ENCODE data around the gene SIGMAR1.
"Not testable (repeated sequence)": the region's sequence is repeated elsewhere in the genome, so short reads cannot be mapped to it uniquely, and the experiment has no call there.

SIGMAR1 gene

DNA sequence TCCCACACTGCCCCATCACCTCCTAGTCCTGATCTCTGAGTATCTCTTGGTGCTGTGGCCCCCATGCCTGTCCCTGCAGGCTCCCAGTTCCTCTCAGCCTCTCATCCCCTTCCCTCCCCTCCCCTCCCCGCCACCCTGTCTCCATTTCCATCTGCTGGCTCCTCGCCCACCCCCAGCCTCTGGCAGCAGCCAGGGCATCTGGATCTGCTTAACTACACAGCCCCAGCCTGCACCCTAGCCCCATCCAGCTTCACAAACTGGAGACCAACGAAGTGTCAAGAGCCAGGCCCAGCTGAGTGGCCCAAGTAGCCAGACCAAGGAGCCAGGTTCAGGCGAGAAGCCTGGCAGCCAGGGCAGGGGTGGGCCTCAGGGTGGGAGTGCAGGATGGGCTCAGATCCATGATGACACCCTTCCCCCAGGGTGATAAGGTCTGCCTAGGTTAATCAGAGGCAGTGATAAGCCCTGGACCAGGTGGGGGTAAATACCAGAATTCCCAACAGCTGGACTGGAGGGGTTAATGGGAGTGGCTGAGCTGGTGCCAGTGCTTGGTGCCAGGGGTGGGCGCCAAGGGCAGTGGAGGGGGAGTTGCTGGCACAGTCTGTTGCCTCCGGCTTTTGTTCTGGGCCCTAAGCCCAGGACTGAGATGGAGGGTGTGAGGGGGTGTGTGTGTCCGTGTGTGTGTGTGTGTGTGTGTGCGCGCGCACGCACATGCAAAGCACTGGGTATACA lies 16.9 kb upstream of the SIGMAR1 start:
- DNase-seq = no peak

DNA sequence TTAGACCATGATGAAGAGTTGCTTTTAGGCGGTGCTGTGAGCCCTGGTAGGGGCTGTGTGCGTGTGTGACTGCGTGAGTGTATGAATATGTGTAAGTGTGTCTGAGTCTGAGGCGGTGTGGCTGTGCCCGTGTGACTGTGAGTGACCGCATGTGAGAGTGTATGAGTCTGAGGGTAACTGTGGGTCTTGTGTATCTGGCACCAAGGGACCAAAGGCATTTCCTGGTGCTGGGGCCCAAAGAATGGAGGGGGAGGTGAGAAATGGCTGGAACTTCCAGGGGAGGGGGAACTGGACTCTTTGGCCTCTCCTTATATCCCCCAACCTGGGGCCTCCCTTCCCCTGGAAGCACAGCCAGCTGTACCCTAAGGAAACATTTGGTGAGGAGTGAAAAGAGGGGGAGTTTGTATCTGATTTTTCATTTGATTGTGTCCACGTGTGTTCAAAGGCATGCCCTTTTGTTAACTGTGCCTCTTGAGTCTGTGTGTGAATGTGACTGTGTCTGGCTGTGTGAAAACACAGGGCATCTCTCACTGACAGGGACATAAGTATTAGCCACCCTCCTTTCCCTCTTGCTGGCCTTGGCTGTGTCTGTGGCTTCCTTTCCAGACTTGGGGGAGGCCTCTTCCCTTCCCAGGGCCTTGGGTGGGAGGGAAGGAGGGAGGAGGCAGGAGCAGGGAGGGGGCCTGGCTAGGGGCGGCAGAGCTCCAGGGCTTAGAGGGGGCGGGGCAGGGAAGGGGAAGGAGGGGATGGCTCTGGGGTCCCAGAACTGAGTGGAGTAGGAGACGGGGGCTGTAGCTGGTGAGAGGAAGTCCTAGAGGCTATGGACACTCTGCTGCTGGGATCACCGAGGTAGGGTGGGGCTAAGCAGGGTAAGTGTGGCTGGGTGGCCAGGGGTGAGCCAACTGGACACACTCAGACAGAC lies 15.8 kb upstream of the SIGMAR1 start:
- no peak for DNase-seq

DNA sequence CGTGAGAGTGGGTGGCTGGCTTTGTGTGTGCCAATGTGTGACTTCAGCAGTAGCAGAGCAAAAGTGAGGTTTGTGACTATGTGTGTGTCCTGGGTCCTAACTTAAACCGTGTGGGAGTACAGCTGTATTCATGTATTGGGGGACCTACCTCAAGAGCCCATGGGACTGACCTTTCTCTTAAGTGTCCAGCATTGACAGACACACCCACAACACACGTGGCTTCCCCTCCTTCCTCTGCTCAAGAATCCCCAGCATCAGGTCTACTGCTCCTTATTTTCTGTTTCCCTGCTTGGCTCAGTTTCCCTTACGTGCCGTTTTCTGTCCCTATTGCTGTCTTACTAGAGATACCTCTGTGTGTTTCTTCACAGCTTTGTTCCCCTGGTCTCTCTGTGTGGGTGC lies 15.0 kb upstream of the SIGMAR1 start:
- DNase-seq = no peak

GRCh38 chr9:34651876-34652601 lies 14.5 kb upstream of the SIGMAR1 start, which contains the start of gene IL11RA:
TSS of gene IL11RA (plus strand) at chr9:34652185. CDS start at chr9:34655218, 3,033 bp downstream.
- peak; percentile 38 to 65 for DNase-seq

DNA sequence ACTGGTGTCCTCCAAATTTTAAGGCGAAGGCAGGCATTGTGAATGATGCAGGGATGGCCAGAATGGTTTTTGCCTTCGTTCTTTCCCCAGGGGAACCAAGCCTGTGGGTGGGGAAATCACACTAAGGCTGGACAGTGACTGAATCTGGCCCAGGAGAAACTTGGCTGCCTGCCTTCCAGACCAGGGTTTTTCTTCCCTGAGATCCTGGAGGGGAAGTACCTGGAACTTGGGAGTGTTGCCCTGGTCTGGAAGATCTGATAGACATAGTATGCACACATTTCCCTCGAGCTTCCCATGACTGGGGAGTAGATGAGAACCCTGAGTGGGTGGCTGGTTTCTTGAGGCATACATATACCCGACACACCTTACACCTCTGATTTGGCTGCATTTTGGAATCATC lies 13.7 kb upstream of the SIGMAR1 start:
- no peak for DNase-seq

DNA sequence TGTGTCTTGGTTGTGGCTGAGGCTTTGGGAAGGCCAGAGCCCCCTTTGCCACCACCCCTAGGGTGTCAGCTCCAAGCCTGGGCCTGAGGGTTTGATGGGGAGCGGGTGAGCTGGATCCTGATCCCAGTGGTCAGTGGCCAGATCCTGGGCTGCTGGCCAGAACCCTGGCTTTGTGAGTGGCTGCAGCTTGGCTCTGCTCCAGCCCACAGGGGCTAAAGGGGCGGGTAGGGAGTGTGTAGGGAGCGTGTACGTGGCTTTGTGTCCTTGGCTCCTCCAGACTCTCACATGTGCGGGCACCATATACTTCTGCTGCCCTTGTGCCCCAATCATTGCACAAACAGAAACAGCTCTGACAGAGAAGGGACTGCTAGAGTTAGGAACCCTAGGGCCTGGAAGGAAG lies 13.2 kb upstream of the SIGMAR1 start:
- no peak for DNase-seq

DNA sequence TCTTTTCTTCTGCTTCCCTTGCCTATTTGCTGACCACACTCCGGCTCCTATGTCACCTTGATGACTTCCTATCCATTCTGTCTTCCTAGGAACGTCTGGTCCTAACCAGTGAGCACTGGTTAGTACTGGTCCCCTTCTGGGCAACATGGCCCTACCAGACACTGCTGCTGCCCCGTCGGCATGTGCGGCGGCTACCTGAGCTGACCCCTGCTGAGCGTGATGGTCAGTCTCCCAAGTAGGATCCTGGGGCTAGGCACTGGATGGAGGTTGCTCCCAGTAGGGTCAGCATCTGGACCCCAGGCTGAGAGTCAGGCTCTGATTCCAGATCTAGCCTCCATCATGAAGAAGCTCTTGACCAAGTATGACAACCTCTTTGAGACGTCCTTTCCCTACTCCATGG lies 11.1 kb upstream of the SIGMAR1 start:
- DNase-seq = no peak

- no peak for DNase-seq
Observed at GRCh38 chr9:34647651-34648050, 10.1 kb upstream of the SIGMAR1 start.

DNA sequence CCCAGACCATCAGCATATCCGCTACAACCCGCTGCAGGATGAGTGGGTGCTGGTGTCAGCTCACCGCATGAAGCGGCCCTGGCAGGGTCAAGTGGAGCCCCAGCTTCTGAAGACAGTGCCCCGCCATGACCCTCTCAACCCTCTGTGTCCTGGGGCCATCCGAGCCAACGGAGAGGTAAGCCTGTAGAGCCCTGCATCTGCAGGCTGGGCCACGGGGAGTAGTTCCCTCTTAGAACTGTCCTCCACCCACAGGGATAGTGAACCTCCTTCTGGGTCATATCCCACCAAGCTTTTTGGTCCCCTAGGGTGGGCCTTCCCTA lies 9.5 kb upstream of the SIGMAR1 start:
- DNase-seq = no peak

DNA sequence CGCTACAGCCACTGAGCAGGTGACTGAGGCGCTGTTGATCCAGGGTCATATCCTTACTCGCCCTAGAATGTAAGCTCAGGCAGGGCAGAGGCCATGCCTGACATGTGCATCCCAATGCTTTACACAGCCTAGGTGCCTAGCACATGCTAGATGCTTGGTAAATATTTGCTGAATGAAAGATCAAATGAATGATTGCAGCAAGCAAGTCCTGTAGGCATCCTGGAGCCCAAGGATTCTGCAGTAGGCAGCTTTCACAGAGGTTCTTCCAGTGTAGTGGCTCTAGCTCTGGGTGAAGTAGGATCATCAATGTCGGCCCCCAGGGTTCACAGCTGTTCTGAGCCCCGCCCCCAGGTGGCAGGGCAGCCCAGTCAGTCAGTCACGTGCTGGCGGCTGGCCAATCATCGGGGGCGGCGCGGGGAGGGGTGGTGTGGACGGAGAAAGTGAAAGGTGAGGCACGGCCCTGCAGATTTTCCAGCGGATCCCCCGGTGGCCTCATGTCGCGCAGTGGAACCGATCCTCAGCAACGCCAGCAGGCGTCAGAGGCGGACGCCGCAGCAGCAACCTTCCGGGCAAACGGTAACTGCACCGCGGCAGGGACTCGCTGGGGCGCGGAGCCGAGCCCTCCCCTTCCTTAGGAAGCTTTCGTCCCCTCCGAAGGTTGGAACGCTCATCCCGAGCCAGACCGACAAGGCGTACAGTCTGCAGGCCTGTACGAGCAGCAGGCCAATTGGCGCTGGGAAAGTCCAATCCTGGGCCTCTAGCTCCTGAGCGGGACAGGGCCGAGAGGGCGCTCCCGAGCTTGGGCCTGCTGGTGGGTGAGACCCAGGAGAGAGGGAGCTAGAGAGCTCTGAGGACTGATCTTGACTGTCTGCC lies 8.9 kb upstream of the SIGMAR1 start, which contains the start of gene GALT:
TSS of gene GALT (plus strand) at position 465 of the 873 bp plus-strand sequence. CDS start at position 495, 30 bp downstream.
- peak; percentile 85 to 87 for DNase-seq

- DNase-seq = no peak
Observed at GRCh38 chr9:34644766-34645314, 7.3 kb upstream of the SIGMAR1 start.

DNA sequence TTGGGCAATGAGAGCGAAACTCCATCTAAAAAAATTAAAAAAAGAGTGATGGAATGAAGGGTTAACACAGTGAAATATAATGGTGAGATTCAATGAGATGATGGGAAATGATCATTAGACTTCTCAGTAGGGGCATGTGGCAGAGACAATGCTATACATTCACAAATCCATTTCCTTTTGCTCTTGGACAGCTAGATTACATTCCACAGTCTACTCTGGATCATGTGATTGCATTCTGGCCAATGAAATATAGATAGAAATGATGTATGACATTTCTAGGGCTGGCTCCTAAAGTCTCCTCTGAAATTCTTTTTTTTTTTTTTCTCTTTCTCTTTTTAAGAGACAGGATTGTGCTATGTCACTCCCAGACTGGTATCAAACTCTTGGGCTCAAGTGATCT lies 5.1 kb upstream of the SIGMAR1 start:
- DNase-seq = no peak

DNA sequence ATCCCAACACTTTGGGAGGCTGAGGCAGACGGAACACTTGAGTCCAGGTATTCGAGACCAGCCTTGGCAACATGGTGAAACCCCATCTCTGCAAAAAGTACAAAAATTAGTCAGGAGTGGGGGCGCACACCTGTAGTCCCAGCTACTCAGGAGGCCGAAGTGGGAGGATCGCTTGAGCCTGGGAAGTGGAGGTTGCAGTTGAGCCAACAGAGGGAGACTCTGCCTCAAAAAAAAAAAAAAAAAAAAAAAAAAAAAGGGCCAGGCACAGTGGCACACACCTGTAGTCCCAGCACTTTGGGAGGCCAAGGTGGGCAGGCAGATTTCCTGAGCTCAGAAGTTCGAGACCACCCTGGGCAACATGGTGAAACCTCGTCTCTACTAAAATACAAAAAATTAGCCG lies 1.7 kb upstream of the SIGMAR1 start:
- DNase-seq = not testable (repeated sequence)

DNA sequence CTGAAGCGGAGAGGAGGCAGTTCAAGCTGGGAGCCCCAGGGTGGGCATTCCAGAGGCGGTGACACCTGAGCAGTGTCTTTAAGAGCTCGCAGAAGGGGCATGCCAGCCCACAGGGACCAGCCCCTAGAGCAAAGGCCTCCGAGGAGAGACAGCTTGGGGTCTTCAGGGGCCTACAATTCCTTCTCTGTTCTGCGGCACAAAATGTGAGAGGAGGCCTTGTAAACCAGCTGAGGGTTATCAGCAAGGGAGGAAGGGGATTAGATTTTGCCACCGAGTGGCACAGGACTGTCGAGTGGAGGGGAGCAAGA lies 505 bp upstream of the SIGMAR1 start:
- no peak for DNase-seq

DNA sequence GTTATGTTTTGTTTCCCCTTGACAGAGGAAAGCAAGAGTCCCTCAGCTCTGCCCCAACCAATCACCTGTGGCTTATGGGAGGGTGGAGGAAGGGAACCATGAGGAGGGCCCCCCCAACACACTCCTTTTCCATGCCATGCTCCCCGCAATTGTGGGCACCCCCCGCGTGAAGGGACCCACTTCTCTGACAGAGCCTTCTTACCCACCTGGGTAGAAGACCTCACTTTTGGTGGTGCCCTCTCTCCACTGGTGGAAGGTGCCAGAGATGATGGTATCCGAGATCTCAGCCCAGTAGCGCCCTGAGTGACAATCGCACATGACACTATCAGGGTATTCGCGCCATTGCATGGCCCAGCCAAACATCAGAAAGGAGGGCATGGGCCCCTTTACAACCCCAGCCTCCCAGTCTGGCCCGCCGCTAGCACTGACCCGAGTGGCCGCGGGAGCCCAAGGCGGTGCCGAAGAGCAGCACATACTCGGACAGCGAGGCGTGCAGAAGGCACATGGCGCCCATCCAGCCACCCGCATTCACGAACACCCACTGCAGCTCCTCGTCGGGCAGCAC lies 714 bp downstream of the SIGMAR1 start:
- peak in 1 of 2 donors; percentile 42 for DNase-seq

DNA sequence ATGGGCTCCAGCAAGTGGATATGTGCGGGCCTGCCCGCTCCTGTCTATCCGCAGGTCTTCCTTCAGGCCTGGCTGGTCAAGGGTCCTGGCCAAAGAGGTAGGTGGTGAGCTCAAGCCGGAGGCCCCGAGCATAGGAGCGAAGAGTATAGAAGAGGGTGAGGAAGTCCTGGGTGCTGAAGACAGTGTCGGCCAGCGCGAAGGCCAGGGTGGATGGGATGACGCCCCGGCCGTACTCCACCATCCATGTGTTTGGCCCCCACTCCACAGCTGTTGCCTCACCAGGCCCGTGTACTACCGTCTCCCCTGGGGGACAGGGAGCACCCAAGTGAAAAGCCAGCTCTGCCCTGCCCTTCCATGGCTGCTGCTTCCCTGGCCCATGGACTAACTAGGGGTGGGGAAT lies 2.0 kb downstream of the SIGMAR1 start:
- DNase-seq = no peak

GRCh38 chr9:34634551-34635248 lies 2.9 kb downstream of the SIGMAR1 start:
- no peak for DNase-seq

DNA sequence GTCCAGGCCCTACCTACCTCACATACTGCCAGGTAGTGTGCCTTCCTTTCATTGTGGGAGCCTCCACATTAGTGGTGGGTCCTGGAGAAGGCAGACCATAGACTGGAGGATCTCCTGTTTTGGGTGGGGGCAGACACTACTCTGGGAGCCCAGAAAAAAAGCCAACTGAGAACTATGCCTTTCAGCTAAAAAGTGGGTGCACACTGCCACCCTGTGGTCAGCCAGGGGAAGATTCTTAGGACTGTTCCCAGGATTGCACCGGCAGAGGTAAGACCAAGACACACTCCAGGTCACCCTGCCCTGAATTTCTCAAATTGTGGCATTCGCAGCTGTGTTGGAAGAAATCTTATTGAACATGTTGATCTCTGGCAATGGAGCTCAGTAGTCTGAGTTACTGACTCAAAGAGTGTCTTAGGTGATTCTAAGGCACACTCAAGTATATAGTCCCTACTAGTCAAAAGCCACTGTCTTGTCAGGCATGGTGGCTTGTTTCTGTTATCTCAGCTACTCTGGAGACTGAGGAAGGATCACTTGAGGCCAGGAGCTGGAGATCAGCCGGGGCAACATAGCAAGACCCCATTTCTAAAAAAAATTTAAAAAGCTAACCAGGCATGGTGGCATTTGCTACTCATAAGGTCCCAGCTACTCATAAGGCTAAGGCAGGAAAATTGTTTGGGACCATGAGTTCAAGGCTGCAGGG lies 3.6 kb downstream of the SIGMAR1 start:
- peak; percentile 59 to 72 for DNase-seq

- no peak for DNase-seq
Observed at GRCh38 chr9:34633166-34633565, 4.4 kb downstream of the SIGMAR1 start.

- DNase-seq = no peak
Observed at GRCh38 chr9:34630402-34631154, 7.0 kb downstream of the SIGMAR1 start.

Data from inflammatory macrophage (primary cell).